CD4-positive, alpha-beta T cell treated with Interferon gamma for 1 hour (primary cell): ENCODE results near the gene REP15.
"Not testable (repeated sequence)": the region's sequence is repeated elsewhere in the genome, so short reads cannot be mapped to it uniquely, and the experiment has no call there.

Experiments used
- DNase-seq: peaks from one replicate; pipeline ENCODE4 v3.0.0-alpha.2; 2020

Gene REP15, protein sequence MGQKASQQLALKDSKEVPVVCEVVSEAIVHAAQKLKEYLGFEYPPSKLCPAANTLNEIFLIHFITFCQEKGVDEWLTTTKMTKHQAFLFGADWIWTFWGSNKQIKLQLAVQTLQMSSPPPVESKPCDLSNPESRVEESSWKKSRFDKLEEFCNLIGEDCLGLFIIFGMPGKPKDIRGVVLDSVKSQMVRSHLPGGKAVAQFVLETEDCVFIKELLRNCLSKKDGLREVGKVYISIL

DNA sequence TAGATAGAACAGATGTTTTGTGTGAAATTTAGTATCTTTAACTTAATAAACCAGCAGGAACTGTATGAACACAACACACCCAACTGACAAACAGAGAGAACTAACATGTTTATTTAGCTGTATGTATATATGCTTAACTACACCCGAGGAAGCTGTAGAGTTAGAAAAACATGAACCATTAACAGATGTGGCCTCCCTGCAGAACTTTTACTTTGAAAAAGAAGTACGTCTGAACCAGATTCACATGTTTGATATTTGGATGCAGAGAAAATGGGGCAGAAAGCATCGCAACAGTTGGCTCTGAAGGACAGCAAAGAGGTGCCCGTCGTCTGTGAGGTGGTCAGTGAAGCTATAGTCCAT lies at the start of gene REP15:
Gene REP15 (plus strand): TSS at position 155 of the 360 bp plus-strand sequence. CDS start 116 bp downstream, at position 271.
- DNase-seq, result no peak

DNA sequence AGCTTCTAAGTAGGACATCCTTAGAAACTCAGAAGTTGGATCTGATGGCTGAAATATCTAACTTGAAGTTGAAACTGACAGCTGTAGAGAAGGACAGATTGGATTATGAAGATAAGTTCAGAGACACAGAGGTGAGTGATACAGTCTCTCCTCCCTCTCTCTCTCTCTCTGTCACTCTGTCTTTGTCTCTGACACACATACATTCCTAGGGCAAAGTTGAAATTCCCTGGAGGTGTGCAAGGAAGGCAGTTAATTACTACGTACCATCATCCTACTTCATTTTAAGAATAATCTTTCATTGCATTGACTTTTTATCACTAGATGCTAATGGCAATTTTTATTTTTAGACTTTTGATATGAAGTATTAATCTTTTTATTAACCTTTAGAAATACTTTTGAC lies 46.2 kb upstream of the REP15 start:
- DNase-seq, result no peak

DNA sequence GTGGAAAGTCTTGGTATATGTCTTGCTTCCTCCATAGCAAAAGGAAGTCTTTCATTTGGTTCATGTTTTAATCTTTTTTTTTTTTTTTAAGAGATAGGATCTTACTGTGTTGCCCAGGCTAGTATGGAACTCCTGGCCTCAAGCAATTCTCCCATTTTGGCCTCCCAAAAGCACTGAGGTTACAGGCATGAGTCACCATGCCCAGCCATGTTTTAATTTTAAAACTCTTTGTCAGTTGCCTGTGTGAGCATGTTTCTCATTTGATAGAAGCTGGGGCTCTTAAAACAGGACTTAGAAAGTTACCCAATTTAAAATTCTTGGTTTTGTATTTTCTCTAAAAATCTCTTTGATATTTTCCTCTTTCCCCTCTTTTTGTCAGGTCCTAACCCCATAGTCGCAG lies 45.0 kb upstream of the REP15 start:
- DNase-seq, result no peak

DNA sequence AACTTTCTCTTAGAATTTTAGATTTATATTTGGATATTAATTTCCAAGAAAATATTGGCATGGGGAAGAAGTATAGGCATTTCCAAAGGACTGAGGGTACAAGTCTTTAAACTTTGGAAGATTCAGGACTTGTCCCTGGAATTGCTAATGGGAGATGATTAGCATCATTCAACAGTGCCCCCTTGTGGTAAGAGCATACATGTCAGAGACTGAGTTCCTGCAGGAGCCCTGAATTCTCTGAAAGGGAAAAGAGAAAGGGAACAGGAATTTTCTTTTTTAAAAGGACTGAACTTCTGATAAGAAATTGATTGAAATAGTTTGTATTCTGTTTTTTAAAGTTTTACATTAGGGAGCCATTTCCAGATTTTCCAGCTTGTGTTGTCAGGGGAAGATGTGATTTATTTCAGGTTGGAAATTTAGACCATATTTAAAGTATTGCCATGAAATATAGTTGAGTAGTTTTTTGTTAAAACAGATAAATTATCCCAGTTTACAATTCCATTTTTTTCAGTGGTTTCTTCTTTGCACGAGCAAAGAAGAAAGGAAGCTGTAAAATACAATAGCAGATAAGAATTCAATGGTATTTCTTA lies 44.0 kb upstream of the REP15 start:
- no peak for DNase-seq

DNA sequence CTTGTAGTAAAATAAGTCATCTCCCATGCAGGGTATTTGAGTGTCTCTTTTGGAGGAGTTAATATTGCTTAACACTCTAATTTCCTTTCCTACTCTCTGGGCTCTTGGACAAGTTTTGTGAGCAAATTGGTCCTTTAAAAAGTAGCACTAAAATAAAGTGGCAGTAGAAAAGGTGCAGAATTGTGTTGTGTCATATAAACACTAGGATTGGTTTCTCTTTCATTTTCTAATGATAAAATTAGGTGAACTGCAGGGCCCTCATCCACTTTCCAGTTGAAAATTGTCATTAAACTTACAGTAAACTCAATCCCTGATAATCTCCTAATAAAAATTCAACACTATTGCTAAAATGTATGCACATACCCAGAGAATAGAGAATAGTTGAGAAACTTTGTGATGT lies 42.6 kb upstream of the REP15 start:
- no peak for DNase-seq

DNA sequence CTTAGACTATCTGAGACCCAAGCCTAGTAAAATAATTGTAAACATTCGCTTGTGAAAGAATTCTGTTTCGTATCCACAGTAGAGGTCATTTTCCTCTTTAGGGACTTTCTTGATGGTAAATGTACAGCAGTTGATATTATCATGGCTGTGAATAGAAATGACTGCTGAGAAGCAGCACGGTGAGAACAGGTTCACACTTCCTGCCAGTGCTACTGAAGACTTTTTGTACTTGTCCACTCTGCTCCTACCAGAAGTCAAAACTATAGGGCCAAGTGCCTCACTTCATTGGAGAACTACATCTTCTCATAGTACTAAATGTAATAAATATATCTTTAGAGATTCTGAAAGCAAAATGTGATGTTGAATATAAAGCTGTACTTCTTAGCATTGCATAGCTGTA lies 40.8 kb upstream of the REP15 start:
- DNase-seq, result not testable (repeated sequence)

DNA sequence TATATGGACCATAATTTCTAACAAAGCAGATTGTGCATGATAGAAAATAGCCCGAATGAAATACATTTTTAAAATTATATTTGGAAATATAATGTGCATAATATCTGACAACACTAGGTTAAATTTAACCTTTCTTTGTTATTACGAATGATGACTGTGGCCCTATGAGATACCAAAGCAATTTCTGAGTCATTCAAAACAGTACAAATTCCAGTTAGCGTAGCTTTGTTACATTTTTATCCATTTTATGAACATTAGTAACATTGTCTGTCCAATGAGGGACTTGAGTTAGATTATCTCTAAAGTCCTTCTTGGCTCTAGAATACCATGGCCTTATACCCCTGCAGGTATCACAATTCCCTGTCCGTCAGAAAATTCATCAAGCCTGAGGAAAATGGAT lies 39.0 kb upstream of the REP15 start:
- no peak for DNase-seq

DNA sequence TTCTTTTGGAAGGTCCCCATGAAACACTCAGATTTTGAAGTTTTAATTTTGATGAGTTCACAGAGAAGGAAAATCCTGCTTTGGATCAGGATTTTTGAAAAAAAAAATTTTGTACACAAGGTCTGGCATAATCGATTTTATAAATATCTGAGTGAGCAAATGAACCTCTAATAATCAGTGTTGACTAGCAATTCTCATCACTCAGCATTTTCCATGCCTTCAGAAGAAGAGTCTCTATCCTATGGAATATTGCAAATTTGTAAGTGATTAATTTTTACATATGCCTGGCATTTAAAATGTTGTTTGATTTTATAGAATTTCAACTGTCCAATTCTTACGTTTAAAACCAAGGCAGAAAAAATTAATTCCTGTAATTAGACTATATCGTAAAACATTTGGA lies 30.5 kb upstream of the REP15 start:
- DNase-seq, result no peak

DNA sequence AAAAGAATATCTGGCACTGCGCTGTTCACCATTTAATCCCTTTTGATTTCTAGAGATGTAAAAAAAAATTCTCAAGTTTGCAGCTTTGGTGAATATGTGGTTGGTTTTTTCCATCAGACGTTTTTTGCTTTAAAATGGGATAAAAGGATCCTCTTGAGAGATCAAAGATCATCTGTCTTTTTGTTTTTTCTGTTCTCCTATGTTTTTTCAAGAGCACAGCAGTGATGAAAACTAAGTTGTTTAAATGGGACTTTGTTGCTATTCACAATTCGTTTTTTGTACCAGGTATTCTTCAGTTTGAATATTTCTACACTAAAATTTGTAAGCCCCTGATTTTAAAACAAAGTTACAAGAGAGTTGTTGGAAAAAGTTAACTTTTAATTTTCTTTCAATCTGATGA lies 29.7 kb upstream of the REP15 start:
- no peak for DNase-seq

DNA sequence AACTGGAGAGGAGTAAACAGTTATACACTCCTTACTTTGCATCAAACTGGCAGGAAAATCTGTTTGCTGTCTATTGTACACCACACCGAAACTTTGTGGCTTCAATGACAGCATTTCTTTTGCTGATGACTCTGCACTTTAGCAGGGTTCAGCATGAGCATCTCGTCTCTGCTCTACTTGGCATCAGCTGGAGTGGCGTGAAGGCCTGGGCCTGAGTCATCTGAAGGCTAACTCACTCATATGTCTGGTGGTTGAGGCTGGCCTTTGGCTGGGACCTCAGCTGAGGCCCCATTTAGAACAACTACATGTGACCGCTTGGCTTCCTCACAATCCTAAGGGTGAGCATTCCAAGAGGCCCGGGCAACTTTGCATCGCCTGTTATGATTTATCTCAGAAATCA lies 28.7 kb upstream of the REP15 start:
- DNase-seq, result no peak

DNA sequence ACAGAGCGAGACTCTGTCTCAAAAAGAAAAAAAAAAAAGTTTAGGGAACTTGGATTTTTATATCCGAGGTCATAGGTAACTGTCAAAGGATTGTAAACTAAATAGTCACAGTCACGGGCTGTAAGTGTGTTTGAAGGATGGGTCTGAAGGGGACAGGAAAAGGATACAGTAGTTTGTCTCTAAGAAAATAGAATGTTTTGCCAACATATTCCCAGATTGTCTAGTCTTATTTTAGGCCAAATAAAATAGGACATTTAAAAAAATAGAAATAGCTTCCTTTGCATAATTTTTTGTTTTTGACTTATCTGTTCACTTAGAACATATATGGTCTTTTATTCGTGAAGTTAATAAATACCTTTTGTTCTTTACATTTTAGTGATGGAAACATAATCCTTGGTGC lies 24.2 kb upstream of the REP15 start:
- no peak for DNase-seq

DNA sequence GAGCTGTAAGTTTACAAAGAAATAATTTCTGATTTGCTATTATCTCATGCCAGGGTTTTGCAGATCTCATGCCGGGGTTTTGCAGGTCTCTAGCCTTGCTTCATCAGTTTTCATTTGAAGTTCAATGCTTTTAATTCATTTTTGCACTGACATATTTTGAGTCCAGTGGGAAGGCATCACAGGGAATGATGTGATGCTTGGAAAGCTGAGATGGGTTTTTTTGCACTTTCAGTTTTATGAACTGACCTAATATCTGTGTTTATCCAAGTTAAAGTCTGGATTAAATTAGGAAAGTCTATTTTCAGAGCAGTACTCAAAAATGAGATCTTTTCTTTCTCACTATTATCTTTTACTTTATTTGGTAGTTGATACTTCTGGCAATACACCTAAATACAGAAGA lies 23.6 kb upstream of the REP15 start:
- DNase-seq, result no peak

DNA sequence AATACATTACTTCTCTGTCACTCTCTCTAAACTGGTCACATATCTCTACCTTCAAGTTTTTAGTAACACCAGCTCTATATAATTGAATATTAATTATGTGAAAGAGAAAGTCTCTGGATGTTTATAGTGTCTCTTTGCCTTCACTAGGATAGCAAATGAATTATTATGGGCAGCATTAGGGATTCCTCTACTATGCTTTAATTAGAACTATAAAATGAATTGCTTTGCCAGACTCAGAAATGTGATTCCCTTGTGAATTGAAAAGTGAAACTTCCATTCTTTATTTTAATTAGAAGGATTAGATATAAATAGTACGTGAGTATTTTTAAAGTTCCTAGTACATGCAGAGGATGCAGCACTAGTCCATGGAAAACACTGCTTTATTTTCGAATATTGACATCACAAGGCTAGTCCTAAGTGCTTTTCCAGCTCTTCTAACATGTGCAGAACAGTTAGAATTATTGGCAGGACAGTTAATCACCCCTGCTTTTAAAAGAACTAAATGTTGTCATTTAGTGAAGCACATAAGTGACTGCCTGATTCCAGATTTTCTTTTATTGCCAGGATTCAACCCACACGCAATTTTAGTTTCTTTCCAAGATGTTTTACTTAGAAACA lies 23.0 kb upstream of the REP15 start:
- DNase-seq, result no peak

DNA sequence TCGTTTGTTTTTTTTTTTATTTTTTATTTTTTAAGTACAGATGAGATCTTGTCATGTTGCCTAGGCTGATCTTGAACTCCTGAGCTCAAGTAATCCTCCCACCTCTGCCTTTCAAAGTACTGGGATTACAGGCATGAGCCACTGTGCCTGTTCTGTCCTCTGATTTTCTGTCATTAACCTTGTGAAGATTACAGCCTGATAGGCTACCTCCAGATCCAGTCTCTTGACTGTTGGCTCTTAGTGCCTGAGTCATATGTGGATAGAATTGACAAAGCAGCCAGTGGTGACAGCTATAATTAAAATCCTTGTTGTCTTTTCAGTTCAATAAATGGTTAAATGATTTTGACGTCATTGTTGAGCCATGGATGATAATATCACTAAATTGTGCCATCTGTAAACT lies 21.3 kb upstream of the REP15 start:
- DNase-seq, result no peak

DNA sequence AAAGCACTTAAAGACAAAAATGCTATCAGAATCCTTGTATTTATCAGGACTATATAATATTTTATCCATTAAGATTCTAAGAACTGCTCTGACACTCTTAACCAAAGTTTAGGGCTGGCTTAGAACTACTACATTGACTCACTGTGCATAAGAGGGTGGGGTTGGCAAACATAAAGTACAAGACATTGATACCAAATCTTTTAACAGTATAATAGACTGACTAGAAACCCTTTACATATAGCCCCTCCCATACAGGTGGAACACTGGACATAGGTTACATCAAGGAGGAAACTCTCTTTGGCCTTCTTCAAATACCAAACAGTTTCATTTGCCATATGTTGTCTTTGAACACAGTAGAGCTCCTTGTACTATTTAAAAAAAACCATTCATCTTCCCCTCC lies 15.6 kb upstream of the REP15 start:
- DNase-seq, result no peak

DNA sequence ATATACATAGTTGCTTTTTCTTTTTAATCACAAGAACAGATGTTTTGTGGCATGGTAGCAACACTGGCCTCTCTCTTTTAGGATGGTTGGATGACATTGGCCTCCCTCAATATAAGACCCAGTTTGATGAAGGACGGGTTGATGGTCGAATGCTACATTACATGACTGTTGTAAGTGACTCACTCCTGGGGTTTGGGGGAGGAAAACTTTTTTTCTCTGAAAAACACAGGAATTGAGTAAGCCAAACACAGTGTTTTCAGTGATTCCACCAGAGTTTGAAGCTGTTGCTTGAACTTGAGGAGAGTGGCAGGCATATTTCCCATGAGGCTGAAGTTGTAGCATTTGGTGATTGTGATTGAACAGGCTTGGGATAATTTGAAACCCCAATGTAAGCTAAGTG lies 13.7 kb upstream of the REP15 start:
- DNase-seq, result no peak

DNA sequence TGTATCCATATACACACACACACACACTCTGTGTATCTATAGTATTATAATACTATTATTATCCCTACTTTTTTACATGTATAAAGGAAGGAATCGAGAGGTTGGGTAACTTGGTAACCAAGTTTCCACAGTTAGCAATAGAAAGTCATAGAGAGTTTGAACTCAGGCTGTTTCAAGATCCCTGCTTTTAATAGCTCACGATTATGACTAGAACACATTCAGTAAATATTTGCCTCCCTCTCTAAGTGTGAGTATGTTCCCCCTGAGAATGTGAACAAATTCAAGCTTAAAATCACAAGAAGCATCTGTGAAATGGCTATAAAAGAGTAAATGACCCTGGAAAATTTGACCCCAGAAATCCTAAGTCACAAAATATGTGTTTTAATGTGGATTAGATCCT lies 11.0 kb upstream of the REP15 start:
- no peak for DNase-seq

DNA sequence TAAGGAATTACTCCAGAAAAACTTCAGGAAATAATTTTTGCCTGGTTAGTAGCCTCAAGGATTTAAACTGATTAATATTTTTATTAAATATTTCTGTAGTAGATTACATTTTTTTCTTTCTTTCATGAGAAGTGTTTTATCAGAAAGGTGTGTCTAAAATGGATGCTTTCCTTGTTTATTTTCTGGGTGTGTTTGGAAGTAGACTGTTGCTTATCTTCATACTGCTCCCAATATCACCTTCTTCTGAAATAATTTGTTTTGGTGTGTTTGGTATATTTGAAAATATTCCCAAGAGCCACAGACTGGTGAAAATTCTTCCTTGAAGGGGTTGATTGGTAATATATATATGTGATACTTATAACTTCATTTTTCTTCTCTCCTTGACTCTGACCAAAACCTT lies 10.1 kb upstream of the REP15 start:
- DNase-seq, result no peak

DNA sequence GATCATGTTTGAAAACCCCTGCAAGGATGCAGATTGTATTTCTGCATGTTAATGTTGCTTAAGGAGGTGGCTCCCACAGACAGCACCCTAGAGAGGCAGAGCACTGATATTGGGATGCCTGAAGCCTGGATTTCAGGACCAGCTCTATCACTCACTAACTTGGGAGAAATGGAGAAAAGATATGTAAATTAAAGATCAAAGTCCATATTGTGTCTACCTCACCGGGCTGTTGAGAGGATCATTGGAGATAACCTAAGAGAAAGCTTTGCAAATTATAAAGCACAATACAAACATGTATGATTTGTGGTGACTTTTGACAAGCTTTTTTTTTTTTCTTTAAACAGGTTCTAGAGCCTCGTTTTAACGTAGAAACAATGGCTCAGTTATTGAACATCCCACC lies 7.6 kb upstream of the REP15 start:
- no peak for DNase-seq

DNA sequence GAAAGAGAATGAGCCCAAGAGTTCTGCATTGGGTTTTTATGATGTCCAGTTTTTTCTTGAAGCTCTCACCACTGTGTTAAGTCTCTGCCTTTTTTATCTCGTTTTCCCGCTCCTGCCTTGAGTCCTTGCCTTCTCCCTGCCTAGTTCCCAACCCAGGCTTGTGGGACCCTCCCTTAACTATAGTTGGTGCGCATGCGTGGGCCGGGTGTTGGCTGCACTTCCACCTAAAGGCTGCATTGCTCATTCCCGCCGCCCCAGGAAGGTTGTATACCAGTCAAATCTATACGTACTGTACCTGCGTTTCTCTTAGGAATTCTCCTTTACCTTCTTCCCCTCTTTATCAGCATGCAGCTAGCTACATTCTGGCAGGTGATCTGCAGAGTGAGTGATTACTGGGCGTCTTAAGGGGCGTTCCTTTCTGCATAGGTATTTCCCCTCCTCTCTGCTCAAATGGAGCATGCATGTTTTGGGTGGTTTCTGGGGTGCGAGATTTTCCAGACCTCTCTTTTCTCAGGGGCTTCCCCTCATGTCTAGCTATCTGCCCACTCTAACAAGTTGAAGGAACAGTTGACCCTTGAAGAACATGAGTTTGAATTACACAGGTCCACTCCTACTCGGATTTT lies 6.6 kb upstream of the REP15 start:
- no peak for DNase-seq

DNA sequence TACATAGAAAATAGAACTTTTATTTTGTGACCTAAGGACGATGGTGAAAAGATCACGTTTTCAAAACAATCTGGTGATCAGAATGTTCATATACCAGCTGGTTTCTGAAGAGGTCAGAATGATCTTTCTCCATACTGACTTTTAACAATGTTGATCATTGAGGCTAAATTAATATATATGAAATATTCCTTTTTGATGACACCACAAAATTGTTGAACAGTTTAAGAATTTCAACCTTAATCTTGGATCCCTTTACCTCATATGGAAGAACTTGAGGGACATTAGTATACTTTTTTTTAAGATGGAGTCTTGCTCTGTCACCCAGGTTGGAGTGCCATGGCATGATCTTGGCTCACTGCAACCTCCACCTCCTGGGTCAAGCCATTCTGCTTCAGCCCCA lies 2.8 kb upstream of the REP15 start:
- no peak for DNase-seq

DNA sequence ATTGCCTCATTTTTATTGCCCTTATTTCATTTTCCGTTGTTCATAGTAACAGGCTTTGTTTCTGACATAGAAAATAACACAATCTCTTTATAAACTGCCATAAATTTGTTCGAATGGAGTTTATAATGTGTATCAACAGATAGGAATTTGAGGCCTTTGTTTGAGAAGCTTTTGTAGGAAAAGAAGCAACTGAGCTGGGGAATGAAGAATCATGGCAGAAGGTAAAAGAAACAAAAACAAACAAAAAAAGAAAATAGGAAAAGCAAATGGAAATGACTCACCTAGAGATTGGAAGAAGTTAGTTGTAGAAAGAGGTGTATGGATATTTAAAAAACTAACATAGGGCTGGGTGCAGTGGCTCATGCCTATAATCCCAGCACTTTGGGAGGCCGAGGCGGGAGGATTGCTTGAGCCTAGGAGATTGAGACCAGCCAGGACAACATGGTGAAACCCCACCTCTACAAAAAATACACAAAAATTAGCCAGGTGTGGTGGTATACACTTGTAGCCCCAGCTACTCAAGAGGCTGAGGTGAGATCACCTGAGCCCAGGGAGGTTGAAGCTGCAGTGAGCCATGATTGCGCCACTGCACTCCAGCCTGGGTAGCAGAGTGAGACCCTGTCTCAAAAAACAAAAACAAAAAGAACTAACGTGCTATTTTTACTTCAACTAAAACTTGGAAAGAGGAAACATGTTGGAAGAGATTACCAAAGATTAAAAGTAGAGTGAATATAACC lies 523 bp upstream of the REP15 start:
- no peak for DNase-seq

DNA sequence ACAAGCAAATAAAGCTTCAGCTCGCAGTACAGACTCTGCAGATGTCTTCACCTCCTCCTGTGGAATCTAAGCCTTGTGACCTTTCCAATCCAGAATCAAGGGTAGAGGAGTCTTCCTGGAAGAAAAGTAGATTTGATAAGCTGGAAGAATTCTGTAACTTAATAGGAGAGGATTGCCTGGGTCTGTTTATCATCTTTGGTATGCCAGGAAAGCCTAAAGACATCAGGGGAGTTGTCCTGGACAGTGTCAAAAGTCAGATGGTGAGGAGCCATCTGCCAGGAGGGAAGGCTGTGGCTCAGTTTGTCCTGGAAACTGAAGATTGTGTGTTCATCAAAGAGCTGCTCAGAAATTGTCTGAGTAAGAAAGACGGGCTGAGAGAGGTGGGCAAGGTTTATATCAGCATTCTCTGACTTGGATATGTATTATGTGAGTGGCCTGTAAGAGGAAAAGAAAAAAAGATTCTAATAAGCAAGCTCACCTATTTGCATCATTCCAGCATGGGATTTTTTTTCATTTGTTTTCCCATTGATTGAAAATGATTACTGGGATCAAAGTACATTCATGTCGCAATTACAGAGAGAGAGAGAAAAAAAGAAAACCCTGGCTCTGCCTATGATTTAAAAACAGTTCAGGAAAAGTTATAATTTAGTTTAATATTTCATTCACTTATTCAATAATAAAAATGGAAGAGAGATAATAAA lies 767 bp downstream of the REP15 start:
- DNase-seq, result no peak
